WTC11 (cell line): ENCODE measurements around the gene IP6K3. TPM values are rescaled to one million over a fixed set of nuclear protein-coding genes. Genes with fewer than 3 reads are reported as not detected.

Experiments used
- ATAC-seq: fragments of 200-7000 bp; cut with Tn5 transposase; 2 replicates; pipeline ENCODE4 v1.10.0; 2021; ENCODE audit warnings: mild to moderate bottlenecking, moderate library complexity
- CTCF ChIA-PET: fragments of 300-600 bp; sonication (Branson Sonifier 250); formaldehyde crosslinking; loops from one replicate; lab custom pipeline; 2021; ENCODE audit warnings: antibody characterized with exemption; lab: Charles Lee
- POLR2A ChIA-PET: fragments of 350-600 bp; sonication (Branson Sonifier 250); formaldehyde crosslinking; loops from one replicate; lab custom pipeline; 2021; ENCODE audit warnings: antibody characterized with exemption; lab: Charles Lee
- DNase-seq: peaks from one replicate; pipeline ENCODE4 v3.0.0; 2021; ENCODE audit warnings: low spot score
- H3K27ac Mint-ChIP-seq: 2 replicates; pipeline ENCODE4 v1.8.0; 2021; ENCODE audit warnings: mixed read lengths
- H3K27me3 Mint-ChIP-seq: 2 replicates; pipeline ENCODE4 v1.8.0; 2021; ENCODE audit warnings: low read depth, mild to moderate bottlenecking, moderate library complexity, mixed read lengths
- H3K36me3 Mint-ChIP-seq: 2 replicates; pipeline ENCODE4 v1.8.0; 2021; ENCODE audit warnings: mixed read lengths
- H3K4me1 Mint-ChIP-seq: 2 replicates; pipeline ENCODE4 v1.8.0; 2022; ENCODE audit warnings: mixed read lengths
- H3K4me3 Mint-ChIP-seq: 2 replicates; pipeline ENCODE4 v1.8.0; 2021; ENCODE audit warnings: mild to moderate bottlenecking, moderate library complexity, mixed read lengths
- H3K9me3 Mint-ChIP-seq: 2 replicates; pipeline ENCODE4 v1.8.0; 2021; ENCODE audit warnings: mixed read lengths
- AFF4 ChIP-seq: sonication (generic); formaldehyde crosslinking; IDR thresholded peaks from 2 replicates; pipeline ENCODE4 v1.8.1; 2023; ENCODE audit warnings: mild to moderate bottlenecking, missing genetic modification reagents, borderline replicate concordance
- ARID4B ChIP-seq: sonication (generic); formaldehyde crosslinking; IDR thresholded peaks from 2 replicates; pipeline ENCODE4 v1.8.0; 2023; ENCODE audit warnings: missing genetic modification reagents, mild to moderate bottlenecking, borderline replicate concordance
- EMX1 ChIP-seq: fragments of 250-450 bp; sonication (Bioruptor Pico); IDR thresholded peaks from 2 replicates; pipeline ENCODE4 v1.8.0; 2021; ENCODE audit warnings: mild to moderate bottlenecking
- ETV6 ChIP-seq: sonication (generic); formaldehyde crosslinking; IDR thresholded peaks from 2 replicates; pipeline ENCODE4 v1.8.1; 2022; ENCODE audit warnings: mild to moderate bottlenecking, missing genetic modification reagents
- HMGXB4 ChIP-seq: sonication (generic); formaldehyde crosslinking; IDR thresholded peaks from 2 replicates; pipeline ENCODE4 v1.8.1; 2023; ENCODE audit warnings: mild to moderate bottlenecking, moderate library complexity, missing genetic modification reagents
- MXD4 ChIP-seq: fragments of 250-450 bp; sonication (Bioruptor Pico); IDR thresholded peaks from 2 replicates; pipeline ENCODE4 v1.8.0; 2021; ENCODE audit warnings: mild to moderate bottlenecking, moderate library complexity, borderline replicate concordance
- NR3C1 ChIP-seq: sonication (generic); formaldehyde crosslinking; conservative IDR thresholded peaks from 2 replicates; pipeline ENCODE4 v1.8.1; 2023; ENCODE audit warnings: low read depth, mild to moderate bottlenecking, missing genetic modification reagents
- PRRX2 ChIP-seq: fragments of 250-450 bp; sonication (Bioruptor Pico); IDR thresholded peaks from 2 replicates; pipeline ENCODE4 v1.8.0; 2021; ENCODE audit warnings: mild to moderate bottlenecking
- RORB ChIP-seq: fragments of 250-450 bp; sonication (Bioruptor Pico); IDR thresholded peaks from 2 replicates; pipeline ENCODE4 v1.9.0; 2021; ENCODE audit warnings: mild to moderate bottlenecking
- ZBTB43 ChIP-seq: sonication (generic); formaldehyde crosslinking; IDR thresholded peaks from 2 replicates; pipeline ENCODE4 v1.8.1; 2023; ENCODE audit warnings: mild to moderate bottlenecking, missing genetic modification reagents
- ZNF121 ChIP-seq: sonication (generic); formaldehyde crosslinking; IDR thresholded peaks from 2 replicates; pipeline ENCODE4 v1.8.0; 2023; ENCODE audit warnings: missing genetic modification reagents
- ZNF281 ChIP-seq: sonication (generic); formaldehyde crosslinking; IDR thresholded peaks from 2 replicates; pipeline ENCODE4 v1.8.0; 2023; ENCODE audit warnings: mild to moderate bottlenecking, missing genetic modification reagents
- ZSCAN18 ChIP-seq: fragments of 250-450 bp; sonication (Bioruptor Pico); IDR thresholded peaks from 2 replicates; pipeline ENCODE4 v2.1.2; 2022; ENCODE audit warnings: mild to moderate bottlenecking, moderate library complexity
- total RNA-seq: library from RNA; stranded (reverse); gene quantifications from 3 replicates; pipeline ENCODE4 v1.2.3, GENCODE V29; 2021

The IP6K3 gene
- total RNA-seq, 1 experiment from 2014 or later = 1.1 TPM

- TF ChIP-seq ZSCAN18 (CRISPR knock-in tag) = no peak
- no peak for TF ChIP-seq ZNF121 (CRISPR knock-in tag)
- TF ChIP-seq RORB = no peak
- TF ChIP-seq ZBTB43 (CRISPR knock-in tag) = no peak
- no peak for TF ChIP-seq ZNF281
These were observed 10.4 kb upstream of the IP6K3 start (continued) for GRCh38 chr6:33757113-33757512.

- CTCF ChIA-PET = interaction anchor here (7.1 kb wide), 1 partner anchor 14 kb away, joined by 41 read pairs; no protein-coding TSS in a partner anchor
- DNase-seq (no peak), ATAC-seq (no peak)
- H3K27me3 Mint-ChIP-seq = no peaks in the 10 kb centered on the region; the same call in 1 of the 2 replicates
- no peaks in the 10 kb centered on the region for H3K36me3 Mint-ChIP-seq
- peaks cover 7% of the 10 kb centered on the region; the same call in 1 of the 2 replicates for H3K4me1 Mint-ChIP-seq
- H3K27ac Mint-ChIP-seq = no peak overlapping the region
- POLR2A ChIA-PET = no interaction called here
- TF ChIP-seq EMX1 (CRISPR knock-in tag) (no peak), AFF4 (CRISPR knock-in tag) (no peak), MXD4 (CRISPR knock-in tag) (no peak), ARID4B (CRISPR knock-in tag) (no peak), HMGXB4 (CRISPR knock-in tag) (no peak), ETV6 (CRISPR knock-in tag) (no peak), RORB (no peak), NR3C1 (CRISPR knock-in tag) (no peak), PRRX2 (no peak)
- no peak overlapping the region for H3K4me3 Mint-ChIP-seq
- no peaks in the 10 kb centered on the region for H3K9me3 Mint-ChIP-seq
These were observed 9.7 kb upstream of the IP6K3 start for GRCh38 chr6:33756211-33756954.
